Astrocyte of the spinal cord (primary cell): ENCODE results near the gene SV2B.

ENCODE experiments used
- DNase-seq: peaks from one replicate; pipeline ENCODE4 v3.0.0; 2011; ENCODE audit warnings: low read depth, low spot score
- H3K4me3 ChIP-seq: 2 replicates; pipeline ENCODE4 v1.5.1; 2011; ENCODE audit warnings: low read depth, mild to moderate bottlenecking, low read length, moderate library complexity
- CTCF ChIP-seq: IDR thresholded peaks from 2 replicates; pipeline ENCODE4 v1.5.1; 2012; ENCODE audit warnings: low read depth, mild to moderate bottlenecking, low read length, inconsistent platforms
- in situ Hi-C: cut with HindIII; loops from 2 replicates; pipeline ENCODE4 v1.10.0; 2017; ENCODE audit warnings: low sequenced_read_pairs

The SV2B gene

GRCh38 chr15:91101608-91101920 lies 1.5 kb downstream of the SV2B start:
- in situ Hi-C loops, result no loop called here
- no peak overlapping the region for H3K4me3 ChIP-seq
- no peak for TF ChIP-seq CTCF
- no peak for DNase-seq

- H3K4me3 ChIP-seq, result no peak overlapping the region
- no peak for DNase-seq
- no peak for TF ChIP-seq CTCF
- in situ Hi-C loops, result no loop called here
Observed at GRCh38 chr15:91102546-91103330, 2.7 kb downstream of the SV2B start.

- in situ Hi-C loops, result no loop called here
- no peak for TF ChIP-seq CTCF
- no peak for DNase-seq
- no peak overlapping the region for H3K4me3 ChIP-seq
Observed at GRCh38 chr15:91104111-91104510, 4.1 kb downstream of the SV2B start.

GRCh38 chr15:91108421-91108820 lies 8.4 kb downstream of the SV2B start:
- in situ Hi-C loops, result no loop called here
- H3K4me3 ChIP-seq, result no peak overlapping the region
- DNase-seq, result no peak
- no peak for TF ChIP-seq CTCF

GRCh38 chr15:91109885-91110284 lies 9.8 kb downstream of the SV2B start:
- no peak for TF ChIP-seq CTCF
- H3K4me3 ChIP-seq, result no peak overlapping the region
- no peak for DNase-seq
- in situ Hi-C loops, result no loop called here

GRCh38 chr15:91110407-91110806 lies 10.3 kb downstream of the SV2B start:
- in situ Hi-C loops, result no loop called here
- no peak for TF ChIP-seq CTCF
- no peak for DNase-seq

More at GRCh38 chr15:91110407-91110806, 10.3 kb downstream of the SV2B start:
- H3K4me3 ChIP-seq, result no peak overlapping the region
